Prostate gland (tissue), 2 donors: ENCODE measurements around the gene THBS1. TPM values are rescaled to one million over a fixed set of nuclear protein-coding genes. Genes with fewer than 3 reads are reported as not detected.

Source experiments
- DNase-seq: peaks from one replicate; pipeline ENCODE4 v3.0.0-alpha.2; 2019; ENCODE audit warnings: low spot score
- H3K27ac ChIP-seq, 2 donors: fragments of 200-600 bp; sonication (generic); 2 replicates each; pipeline ENCODE4 v1.5.1; 2017 to 2019
- H3K27me3 ChIP-seq: fragments of 200-600 bp; sonication (generic); replicated peaks from 2 replicates; pipeline ENCODE4 v1.5.1; 2019; ENCODE audit not compliant: insufficient read depth
- H3K36me3 ChIP-seq, 2 donors: fragments of 200-600 bp; sonication (generic); 1 replicate in 1 of 2; 2 replicates in 1 of 2; pipeline versions ENCODE4 v1.5.1 to v1.8.1; 2017 to 2019
- H3K4me1 ChIP-seq: fragments of 200-600 bp; sonication (generic); replicated peaks from 2 replicates; pipeline ENCODE4 v1.5.1; 2019
- H3K4me3 ChIP-seq, 2 donors: fragments of 200-600 bp; sonication (generic); 2 replicates each; pipeline ENCODE4 v1.5.1; 2017 to 2019
- H3K9me3 ChIP-seq: fragments of 200-600 bp; sonication (generic); 2 replicates; pipeline ENCODE4 v1.5.1; 2017
- POLR2A ChIP-seq: fragments of 450-650 bp; IDR thresholded peaks from one replicate; pipeline ENCODE4 v1.6.1; 2016; ENCODE audit warnings: antibody characterized with exemption, mild to moderate bottlenecking
- POLR2AphosphoS5 ChIP-seq: sonication (generic); formaldehyde crosslinking; IDR thresholded peaks from one replicate; pipeline ENCODE4 v1.6.1; 2017; ENCODE audit warnings: antibody characterized with exemption
- WGBS: methylation state at CpG from one replicate; pipeline ENCODE4 v1.1.5; 2018; 5-methylcytosine and 5-hydroxymethylcytosine counted together
- intact Hi-C: fragments of 100-400 bp; cut with DNase I; formaldehyde crosslinking; loops from one replicate; pipeline ENCODE4 v1.14.2; 2022
- total RNA-seq, 2 donors: library from RNA; depleted of rRNA; stranded (reverse); fragments of >200 nt; gene quantifications; one replicate each; pipeline ENCODE4 v1.1.0, GENCODE V29; 2016
- TF ChIP-seq, protein P1 (sequence below), 4 experiments: fragments of 200-600 bp in 2 of 4; fragments of 450-650 bp in 2 of 4; sonication (generic) in 2 of 4; IDR thresholded peaks; 1 replicate in 3 of 4; 2 replicates in 1 of 4; pipeline ENCODE4 v1.5.1; 2016 to 2019; ENCODE audit warnings: antibody characterized with exemption in 4 of 4, mild to moderate bottlenecking in 2 of 4, moderate library complexity in 2 of 4

Gene THBS1
- total RNA-seq, 2 donors from 2014 or later = 50.1 to 95.7 TPM

DNA sequence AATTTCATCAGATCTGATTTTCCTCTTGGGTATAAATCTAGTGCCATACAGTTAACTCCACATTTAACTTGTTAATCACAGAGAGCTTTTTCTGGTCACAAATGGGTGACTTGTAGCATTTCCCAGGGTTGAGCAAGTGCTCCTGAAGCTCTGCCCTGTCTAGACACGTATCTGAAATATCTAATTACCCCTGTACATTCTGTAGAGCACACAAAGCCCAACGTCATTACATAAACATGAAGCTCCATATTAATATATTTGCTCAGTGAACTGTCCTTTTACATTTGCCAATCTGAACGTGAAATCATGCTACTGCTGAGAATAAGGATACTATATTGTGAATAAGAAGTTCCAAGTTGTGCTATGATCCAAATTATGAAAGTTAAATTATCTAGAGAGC, 49.0 kb downstream of the THBS1 start:
- TF ChIP-seq POLR2A (no peak), POLR2AphosphoS5 (peak; percentile 73)
- intact Hi-C loops = no loop called here

DNA sequence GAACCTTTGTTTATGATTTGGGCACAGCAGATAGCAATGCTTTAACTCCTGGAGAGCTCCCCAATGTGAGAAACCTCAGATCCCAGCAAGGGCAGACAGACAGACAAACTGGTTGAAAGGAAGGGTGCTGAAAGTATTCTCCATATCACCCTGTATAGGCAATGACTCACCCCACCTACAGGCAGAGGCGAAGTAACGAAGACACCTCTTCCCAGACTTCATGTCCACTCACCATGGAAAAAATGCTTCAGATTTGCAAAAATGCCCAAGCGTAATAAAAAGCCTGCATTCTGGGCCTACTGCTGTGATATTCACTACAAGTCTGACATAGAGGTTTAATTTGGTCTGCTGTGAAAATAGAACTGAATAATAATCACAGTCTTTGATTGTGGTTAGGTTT, 50.5 kb downstream of the THBS1 start:
- no peak for DNase-seq
- 99% methylated on average over 3 of the region's 3 CpGs for WGBS
- no peaks in the 10 kb centered on the region for H3K9me3 ChIP-seq
- no peaks in the 10 kb centered on the region for H3K36me3 ChIP-seq
- peaks cover 7% of the 10 kb centered on the region for H3K4me1 ChIP-seq
- H3K27me3 ChIP-seq = no peaks in the 10 kb centered on the region
- no peak overlapping the region for H3K27ac ChIP-seq
- intact Hi-C loops = no loop called here
- H3K4me3 ChIP-seq = no peak overlapping the region
- TF ChIP-seq POLR2AphosphoS5 (no peak), POLR2A (no peak)
- TF ChIP-seq, protein P1, sequence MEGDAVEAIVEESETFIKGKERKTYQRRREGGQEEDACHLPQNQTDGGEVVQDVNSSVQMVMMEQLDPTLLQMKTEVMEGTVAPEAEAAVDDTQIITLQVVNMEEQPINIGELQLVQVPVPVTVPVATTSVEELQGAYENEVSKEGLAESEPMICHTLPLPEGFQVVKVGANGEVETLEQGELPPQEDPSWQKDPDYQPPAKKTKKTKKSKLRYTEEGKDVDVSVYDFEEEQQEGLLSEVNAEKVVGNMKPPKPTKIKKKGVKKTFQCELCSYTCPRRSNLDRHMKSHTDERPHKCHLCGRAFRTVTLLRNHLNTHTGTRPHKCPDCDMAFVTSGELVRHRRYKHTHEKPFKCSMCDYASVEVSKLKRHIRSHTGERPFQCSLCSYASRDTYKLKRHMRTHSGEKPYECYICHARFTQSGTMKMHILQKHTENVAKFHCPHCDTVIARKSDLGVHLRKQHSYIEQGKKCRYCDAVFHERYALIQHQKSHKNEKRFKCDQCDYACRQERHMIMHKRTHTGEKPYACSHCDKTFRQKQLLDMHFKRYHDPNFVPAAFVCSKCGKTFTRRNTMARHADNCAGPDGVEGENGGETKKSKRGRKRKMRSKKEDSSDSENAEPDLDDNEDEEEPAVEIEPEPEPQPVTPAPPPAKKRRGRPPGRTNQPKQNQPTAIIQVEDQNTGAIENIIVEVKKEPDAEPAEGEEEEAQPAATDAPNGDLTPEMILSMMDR (IDR thresholded peaks at IDR 0.05) = no peak

More for the DNA sequence above, 49.0 kb downstream of the THBS1 start:
- H3K27ac ChIP-seq = peak overlapping the region; percentile 50 to 81
- DNase-seq = peak; percentile 24
- H3K36me3 ChIP-seq = no peaks in the 10 kb centered on the region
- H3K27me3 ChIP-seq = no peaks in the 10 kb centered on the region
- no peaks in the 10 kb centered on the region for H3K9me3 ChIP-seq
- H3K4me1 ChIP-seq = peaks cover 7% of the 10 kb centered on the region
- no peak overlapping the region for H3K4me3 ChIP-seq
- WGBS = 38% methylated on average over 3 of the region's 3 CpGs

DNA sequence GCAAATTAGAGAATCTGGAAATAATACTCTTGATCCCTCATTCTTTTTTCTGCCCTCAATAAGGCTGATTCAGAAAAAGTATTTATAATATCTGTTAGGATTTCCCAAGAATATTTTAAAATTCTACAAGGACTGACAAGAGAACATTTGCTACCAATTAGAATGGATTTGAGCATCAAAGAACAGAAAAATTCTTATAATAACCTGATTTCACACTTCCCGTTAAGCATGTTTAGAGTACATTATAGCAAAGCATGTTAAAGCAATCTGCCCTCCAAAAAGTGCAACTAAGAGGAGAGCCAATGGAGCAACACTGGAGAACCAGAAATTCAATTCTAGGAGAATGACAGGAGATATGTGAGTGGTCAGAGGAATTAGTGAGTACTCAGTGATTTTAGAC, 57.2 kb downstream of the THBS1 start:
- TF ChIP-seq POLR2AphosphoS5 = no peak
- TF ChIP-seq POLR2A = no peak
- TF ChIP-seq, protein P1 (IDR thresholded peaks at IDR 0.05) = no peak
- intact Hi-C loops = no loop called here
- 87% methylated on average over 1 of the region's 1 CpG for WGBS
- Histone ChIP-seq H3K27ac (no peak overlapping the region), H3K27me3 (no peaks in the 10 kb centered on the region), H3K4me1 (no peaks in the 10 kb centered on the region), H3K9me3 (no peaks in the 10 kb centered on the region), H3K4me3 (no peak overlapping the region), H3K36me3 (no peaks in the 10 kb centered on the region)
- no peak for DNase-seq

DNA sequence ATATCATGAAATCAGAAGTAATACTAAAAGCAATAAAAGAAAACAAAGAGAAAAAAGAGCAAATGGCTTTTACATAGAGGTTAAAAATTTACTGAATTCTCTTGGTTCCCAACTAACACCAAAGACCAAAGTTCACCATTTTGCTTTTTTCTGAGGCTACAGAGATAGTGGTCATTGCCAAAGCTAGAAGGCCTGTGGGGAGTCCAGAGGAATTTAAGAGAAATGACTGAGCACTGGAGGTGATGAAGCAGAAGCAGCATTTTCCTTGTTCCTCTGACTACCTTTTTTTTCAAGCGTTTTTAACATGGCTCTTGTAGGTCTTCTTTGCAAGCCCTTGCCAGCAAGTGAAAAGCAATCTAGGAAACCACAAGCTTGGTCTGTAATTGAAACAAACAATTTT, 58.2 kb downstream of the THBS1 start:
- no peak overlapping the region for H3K27ac ChIP-seq
- H3K4me1 ChIP-seq = no peaks in the 10 kb centered on the region
- no peak for DNase-seq
- no peaks in the 10 kb centered on the region for H3K9me3 ChIP-seq
- H3K27me3 ChIP-seq = no peaks in the 10 kb centered on the region
- TF ChIP-seq, protein P1 (IDR thresholded peaks at IDR 0.05) = no peak
- no peak for TF ChIP-seq POLR2AphosphoS5
- TF ChIP-seq POLR2A = no peak
- intact Hi-C loops = no loop called here
- WGBS = 94% methylated on average over 1 of the region's 1 CpG
- H3K4me3 ChIP-seq = no peak overlapping the region
- no peaks in the 10 kb centered on the region for H3K36me3 ChIP-seq

DNA sequence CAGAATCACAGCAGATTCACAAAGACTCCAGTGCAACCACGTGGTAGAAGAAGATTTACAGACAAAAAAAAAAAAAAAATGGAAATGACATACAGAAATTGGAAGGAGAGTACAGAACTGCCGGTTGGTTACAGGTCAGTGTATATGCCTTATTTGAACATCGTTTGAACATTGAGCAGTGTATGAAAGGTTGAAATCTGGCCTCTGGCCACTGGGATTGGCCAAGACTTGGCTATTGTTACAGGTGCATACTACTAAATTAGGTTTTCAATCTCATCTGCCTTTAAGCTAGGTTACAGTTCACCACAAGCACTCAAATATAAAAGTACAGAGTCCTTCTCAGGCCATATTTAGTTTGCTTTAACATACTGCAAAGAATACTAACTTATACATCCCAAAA, 59.8 kb downstream of the THBS1 start:
- H3K27me3 ChIP-seq = no peaks in the 10 kb centered on the region
- intact Hi-C loops = no loop called here
- DNase-seq = no peak

More for the DNA sequence above, 59.8 kb downstream of the THBS1 start:
- no peak for TF ChIP-seq POLR2AphosphoS5
- no peak for TF ChIP-seq POLR2A
- TF ChIP-seq, protein P1 (IDR thresholded peaks at IDR 0.05) = no peak
- 74% methylated on average over 3 of the region's 3 CpGs for WGBS
- Histone ChIP-seq H3K36me3 (no peaks in the 10 kb centered on the region), H3K27ac (no peak overlapping the region), H3K9me3 (no peaks in the 10 kb centered on the region), H3K4me1 (no peaks in the 10 kb centered on the region), H3K4me3 (no peak overlapping the region)
